ENCODE data around the gene METTL15.
"Not testable (repeated sequence)": the region's sequence is repeated elsewhere in the genome, so short reads cannot be mapped to it uniquely, and the experiment has no call there.

The METTL15 gene

GRCh38 chr11:28209906-28210305 lies 101.7 kb downstream of the METTL15 start:
- no peak for DNase-seq (ENCODE audit: low spot score)

GRCh38 chr11:28222063-28222462 lies 113.9 kb downstream of the METTL15 start:
- not testable (repeated sequence) for DNase-seq (ENCODE audit: low spot score)

DNA sequence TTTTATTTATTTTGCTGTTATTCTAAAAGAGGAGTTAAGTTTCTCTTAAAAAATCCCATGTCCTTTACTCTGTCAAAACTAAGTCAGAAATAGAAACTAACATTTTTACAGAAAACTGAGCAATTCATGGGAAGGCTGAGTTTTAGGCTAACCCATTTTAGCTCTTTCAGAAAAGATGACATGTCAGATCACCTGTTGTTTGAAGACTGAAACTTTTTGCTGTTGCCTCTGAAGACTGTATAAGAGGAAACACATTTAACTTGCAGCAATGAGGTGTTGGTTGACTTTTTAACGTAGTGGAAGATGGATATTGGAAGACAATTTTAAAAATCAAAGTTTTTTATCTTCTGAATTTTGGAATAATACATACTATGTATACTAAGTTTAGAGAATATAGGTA lies 115.4 kb downstream of the METTL15 start:
- DNase-seq (ENCODE audit: low spot score), result no peak

DNA sequence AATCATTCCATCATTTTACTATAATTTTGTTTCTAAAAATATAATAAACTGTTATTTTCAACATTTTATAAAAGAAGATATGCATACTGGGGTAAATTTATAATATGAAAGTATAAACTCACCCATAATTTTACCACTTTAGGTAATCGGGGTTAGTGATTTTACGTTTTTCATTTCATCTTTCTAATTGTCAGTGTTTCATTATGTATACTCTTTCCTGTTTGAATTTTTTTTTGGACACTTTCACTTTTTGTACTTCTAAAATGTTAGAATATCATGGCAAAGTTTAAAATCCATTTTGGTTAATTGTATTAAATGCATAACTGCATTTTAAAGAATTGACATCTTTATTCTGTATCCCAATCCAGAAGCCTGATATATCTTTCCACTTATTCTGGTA lies 115.8 kb downstream of the METTL15 start:
- DNase-seq (ENCODE audit: low spot score), result no peak

DNA sequence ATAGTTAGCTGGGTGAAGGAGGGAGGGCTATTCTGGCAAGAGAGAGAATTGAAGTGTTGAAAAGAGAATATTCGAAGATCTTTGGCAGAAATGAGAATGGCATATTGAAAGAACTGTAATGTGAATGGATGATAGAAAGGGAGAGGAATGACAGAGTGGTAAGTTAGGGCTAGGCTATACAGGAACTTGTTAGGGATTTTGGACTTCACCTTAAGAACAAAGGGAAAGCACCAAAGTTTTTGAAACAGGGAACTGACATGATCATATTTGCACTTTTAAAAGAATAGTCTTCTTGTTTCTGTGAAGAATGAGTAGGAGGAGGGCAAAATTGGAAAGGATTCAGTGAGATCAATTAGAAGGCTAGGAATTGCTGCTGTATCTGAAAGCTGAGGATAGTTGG lies 119.3 kb downstream of the METTL15 start:
- no peak for DNase-seq (ENCODE audit: low spot score)

DNA sequence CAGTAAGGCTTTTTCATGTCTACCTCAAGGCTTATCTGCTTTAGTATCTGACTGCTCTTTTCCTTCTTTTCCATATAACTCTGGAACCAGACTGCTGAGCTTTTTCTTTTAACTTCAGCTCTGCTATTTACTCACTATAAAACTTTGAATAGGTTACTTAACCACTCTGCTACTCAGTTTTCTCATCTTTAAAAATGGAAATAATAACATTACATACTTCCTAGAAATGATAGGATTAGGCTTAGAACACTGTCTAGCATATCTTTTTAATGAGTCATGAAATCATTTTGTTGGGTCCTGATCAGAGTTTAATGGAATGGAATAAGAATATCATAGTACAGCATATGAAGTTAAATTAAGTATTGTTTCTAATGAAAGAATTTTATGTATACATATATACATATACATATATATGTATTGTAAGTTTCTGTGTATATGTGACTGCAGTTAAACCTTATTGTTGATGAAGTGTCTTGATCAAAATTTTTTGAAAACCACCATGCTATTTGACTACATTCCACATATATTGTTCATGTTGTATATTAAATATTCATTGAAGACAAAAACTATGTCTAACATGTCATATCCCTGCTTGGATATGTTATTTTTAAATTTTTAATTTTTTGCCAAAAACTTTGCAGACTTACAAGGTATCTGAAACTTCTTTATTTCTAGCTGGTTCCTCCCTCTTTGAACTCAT lies 120.2 kb downstream of the METTL15 start:
- peak; percentile 11 for DNase-seq (ENCODE audit: low spot score)

- no peak for DNase-seq (ENCODE audit: low spot score)
These were observed 123.3 kb downstream of the METTL15 start for GRCh38 chr11:28231475-28231874.

DNA sequence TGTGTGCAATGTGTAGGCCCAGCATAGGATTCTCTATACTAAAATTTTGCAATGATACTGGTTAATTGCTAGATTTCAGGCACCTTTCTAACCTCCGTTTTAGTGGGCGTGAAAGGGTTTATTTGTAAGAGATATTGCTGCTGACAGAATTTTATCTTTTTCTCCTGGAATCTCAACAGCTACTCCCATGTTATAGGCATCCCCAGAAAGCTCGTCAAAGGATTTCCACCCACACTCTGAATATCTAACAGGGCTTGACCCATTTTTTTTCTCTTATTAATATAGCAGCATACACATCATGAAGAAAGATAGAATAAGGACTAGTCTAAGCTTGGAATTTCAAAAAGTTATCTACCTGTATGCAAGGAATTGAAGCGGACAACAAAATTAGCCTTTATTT lies 124.5 kb downstream of the METTL15 start:
- DNase-seq (ENCODE audit: low spot score), result no peak

DNA sequence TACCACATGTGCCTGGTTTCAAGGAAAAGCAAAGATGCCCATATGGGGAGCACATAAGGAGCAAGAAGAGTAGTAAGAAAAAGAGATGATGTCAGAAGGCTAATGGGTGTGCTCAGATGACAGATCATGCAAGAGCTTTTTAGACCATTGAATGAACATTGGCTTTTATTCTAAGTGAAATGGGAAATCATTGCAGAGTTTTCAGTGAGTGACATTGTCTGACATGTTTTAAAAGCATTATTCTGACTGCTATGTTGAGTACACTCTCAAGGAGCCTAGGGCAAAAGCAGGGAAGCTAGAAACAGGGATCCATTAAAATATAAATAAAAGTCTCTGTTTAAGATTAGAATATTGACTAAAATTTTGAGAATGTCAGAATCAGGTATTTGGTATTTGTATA lies 133.6 kb downstream of the METTL15 start:
- no peak for DNase-seq (ENCODE audit: low spot score)

DNA sequence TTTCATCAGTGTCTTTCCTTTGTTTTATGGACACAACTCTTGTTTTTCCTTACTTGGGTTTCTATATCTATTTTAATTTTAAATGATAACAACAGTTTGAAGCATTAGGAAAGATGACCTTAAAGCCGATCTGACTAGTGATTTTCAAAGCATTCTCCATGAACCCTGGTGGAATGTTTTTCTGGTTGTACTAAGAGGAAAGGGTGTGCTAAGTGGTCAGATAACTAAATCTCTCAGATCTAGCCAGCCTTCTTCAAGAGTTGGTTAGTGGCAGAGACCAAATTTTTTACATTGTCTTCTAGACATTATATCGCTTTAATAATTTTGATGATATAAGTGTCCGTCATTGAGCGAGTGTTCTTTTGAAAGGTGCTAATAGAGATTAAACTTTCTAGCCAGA lies 134.4 kb downstream of the METTL15 start:
- no peak for DNase-seq (ENCODE audit: low spot score)

GRCh38 chr11:28243061-28243460 lies 134.9 kb downstream of the METTL15 start:
- no peak for DNase-seq (ENCODE audit: low spot score)

DNA sequence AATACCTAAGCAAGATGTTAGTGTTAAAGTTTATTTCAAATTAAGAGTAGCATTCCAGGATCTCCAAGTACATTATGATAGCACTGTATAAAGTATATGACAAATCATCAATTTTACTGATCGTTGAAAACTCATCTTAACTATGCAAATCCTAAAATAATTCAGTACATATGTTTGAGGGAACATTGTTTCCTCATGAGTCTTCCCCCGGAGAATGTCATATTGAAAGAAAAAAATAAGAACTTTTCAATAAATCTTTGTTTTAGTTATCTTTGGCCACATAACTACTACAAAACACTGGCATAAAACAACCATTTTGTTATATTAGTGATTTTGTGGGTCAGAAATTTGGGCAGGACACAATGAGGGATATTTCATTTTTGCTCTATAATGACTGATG lies 135.4 kb downstream of the METTL15 start:
- peak; percentile 6 for DNase-seq (ENCODE audit: low spot score)

DNA sequence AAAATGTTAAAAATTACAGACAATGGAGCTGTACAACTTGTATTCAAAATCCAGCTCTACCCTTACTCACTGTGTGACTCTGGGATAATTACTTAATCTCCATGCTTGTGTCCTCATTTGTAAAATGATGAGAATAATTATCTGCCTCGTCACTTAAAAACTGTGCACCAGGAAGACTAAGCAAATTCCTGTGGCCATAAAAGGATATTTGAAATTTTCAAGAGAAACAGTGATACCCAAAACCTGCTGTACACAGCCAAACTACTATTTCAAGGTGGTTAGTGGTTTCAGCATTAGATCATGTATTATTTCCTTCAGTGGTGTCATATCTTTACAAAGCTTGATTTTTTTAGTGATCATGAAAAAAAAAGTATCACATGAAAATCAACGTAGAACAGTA lies 136.9 kb downstream of the METTL15 start:
- DNase-seq (ENCODE audit: low spot score), result no peak

- no peak for DNase-seq (ENCODE audit: low spot score)
These were observed 142.0 kb downstream of the METTL15 start for GRCh38 chr11:28250192-28250591.

DNA sequence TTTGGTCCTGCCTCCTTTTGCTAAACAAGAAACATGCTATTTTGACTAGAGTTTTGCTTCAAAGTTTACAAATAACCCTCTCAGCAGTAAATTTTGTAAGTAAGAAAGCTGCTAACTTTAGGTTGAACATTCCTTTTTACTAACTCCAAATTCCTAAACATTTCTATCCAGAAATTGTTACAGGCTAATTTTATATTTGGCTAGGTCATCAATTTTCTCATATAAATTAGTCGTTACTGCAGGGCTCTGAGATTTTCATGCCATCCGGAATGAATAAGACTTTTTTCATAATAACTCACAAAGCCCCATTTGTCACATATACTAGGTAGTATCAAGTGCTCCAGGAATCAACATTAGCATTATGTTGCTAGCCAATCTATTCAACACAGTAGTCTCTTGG lies 143.1 kb downstream of the METTL15 start:
- no peak for DNase-seq (ENCODE audit: low spot score)

DNA sequence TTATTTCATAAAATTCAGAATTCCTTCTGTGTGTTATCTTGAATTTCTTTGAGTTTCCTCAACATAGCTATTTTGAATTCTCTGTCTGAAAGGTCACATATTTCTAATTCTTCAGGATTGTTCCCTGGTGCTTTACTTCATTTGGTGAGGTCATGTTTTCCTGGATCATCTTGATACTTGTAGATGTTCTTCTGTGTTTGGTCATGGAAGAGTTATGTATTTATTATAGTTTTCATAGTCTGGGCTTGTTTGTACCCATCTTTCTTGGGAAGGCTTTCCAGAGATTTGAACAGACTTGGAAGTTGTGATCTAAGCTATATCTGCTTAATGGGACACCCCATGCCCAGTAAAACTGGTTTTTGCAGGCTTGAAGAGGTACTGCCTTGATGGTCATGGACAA lies 149.6 kb downstream of the METTL15 start:
- no peak for DNase-seq (ENCODE audit: low spot score)

DNA sequence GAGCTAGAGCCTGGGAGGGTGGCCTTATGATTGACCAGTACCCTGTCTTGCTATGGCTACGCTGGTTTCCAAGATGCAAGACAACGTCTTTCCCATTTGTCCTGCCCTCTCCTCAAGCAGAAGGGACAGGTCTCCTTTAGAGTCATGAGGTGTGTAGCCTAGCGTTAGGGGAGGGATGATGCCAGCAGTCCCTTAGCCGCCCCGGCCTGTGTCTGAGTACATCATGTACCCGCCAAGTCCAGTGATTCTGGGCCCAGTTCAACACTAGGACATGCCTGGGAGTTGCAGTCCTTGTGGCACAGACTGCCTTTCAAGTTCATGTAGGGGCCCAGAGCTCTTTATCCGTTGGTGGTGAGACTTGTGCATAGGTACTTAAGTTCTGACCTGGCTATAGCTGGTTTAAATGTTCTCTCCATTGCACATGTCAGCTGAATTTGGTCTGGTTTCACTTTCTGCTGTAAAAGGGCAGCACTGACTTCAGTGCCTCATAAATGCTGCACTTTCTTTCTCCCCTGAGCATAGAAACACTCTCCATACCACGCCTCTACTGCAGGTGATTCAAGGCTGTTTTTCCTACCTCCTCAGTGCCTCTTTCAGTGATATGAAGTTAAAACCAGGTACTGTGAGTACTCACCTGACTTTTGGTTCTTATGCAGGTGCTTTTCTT lies 151.1 kb downstream of the METTL15 start:
- no peak for DNase-seq (ENCODE audit: low spot score)

- no peak for DNase-seq (ENCODE audit: low spot score)
These were observed 160.7 kb downstream of the METTL15 start for GRCh38 chr11:28268925-28269324.

DNA sequence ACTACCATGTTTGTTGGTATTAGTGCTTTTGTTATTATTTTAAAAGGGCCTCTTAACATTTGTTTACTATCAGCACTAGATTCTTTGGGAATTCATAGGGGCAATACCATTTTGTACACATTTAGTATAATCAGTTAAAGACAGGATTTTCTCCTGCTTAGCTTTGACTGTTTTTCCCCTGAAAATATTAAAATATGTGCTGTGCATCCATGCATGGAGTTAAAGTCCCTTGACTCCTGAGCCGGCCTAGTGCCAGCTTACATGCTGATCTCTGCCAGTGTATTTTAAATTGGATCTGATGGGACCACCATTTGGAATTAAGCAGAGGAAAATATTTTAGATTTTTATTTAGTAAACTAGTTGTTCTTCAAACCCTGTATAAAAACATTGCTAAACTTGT lies 161.4 kb downstream of the METTL15 start:
- DNase-seq (ENCODE audit: low spot score), result no peak

- DNase-seq (ENCODE audit: low spot score), result not testable (repeated sequence)
These were observed 164.1 kb downstream of the METTL15 start for GRCh38 chr11:28272247-28272646.

GRCh38 chr11:28274216-28274615 lies 166.0 kb downstream of the METTL15 start:
- DNase-seq (ENCODE audit: low spot score), result no peak

DNA sequence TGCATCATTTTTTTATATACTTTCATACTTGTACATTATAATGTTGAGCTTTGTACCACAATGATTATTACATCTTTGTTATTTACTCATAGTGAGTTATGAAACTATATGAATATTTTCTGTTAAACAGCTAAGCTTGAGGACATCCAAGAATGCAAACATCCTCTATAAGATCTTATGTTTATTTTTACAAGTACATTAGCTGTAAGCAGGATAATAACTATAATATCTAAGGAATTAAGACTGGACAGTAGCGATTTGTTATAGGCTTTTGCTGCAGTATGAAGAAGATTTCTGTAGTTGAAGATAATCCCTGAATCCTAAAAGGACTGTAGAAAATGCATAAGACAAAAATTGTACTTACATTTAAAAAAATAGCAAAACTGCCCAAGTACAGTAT lies 176.0 kb downstream of the METTL15 start:
- no peak for DNase-seq (ENCODE audit: low spot score)

DNA sequence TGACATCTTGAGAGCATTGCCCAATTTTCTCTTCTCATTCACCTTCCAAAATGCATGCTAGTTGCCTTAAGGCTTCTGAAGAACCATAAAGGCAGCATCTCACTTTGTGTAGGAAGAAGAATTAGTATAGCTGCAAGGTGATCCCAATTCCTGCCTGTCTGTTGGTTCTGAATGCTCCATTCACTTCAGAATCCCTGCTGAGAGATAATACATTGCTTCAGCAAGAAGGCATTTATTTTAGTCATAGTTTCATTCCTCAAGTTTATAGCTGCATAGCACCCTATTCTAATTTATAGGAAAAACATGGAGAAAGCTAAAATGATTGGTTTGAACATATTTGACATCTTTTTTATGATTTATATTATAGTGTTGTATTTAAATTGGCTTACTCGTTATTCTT lies 181.3 kb downstream of the METTL15 start:
- no peak for DNase-seq (ENCODE audit: low spot score)

- DNase-seq (ENCODE audit: low spot score), result not testable (repeated sequence)
These were observed 182.8 kb downstream of the METTL15 start for GRCh38 chr11:28290995-28291394.

Measured in hepatic stellate cell (primary cell).